Smooth muscle cell (in vitro differentiated cells): ENCODE measurements around the gene LORICRIN. TPM values are rescaled to one million over a fixed set of nuclear protein-coding genes. Genes with fewer than 3 reads are reported as not detected.

Experiments
- DNase-seq: peaks from one replicate; lab custom pipeline; 2025; ENCODE audit not compliant: unreplicated experiment; lab: John Stamatoyannopoulos, UW
- H2AFZ ChIP-seq: fragments of 200-600 bp; sonication (generic); 2 replicates; pipeline ENCODE4 v1.6.0; 2016; ENCODE audit warnings: antibody characterized with exemption, low read depth, mild to moderate bottlenecking
- H3F3A ChIP-seq: fragments of 200-600 bp; sonication (generic); 2 replicates; pipeline ENCODE4 v1.6.0; 2017; ENCODE audit warnings: antibody characterized with exemption, low read depth
- H3K27ac ChIP-seq: fragments of 200-600 bp; sonication (generic); 2 replicates; pipeline ENCODE4 v1.5.1; 2016; ENCODE audit warnings: low read depth, mild to moderate bottlenecking
- H3K27me3 ChIP-seq: fragments of 200-600 bp; sonication (generic); 2 replicates; pipeline ENCODE4 v1.6.1; 2016; ENCODE audit warnings: low read depth, mild to moderate bottlenecking
- H3K36me3 ChIP-seq: fragments of 200-600 bp; sonication (generic); 2 replicates; pipeline ENCODE4 v1.5.1; 2016; ENCODE audit warnings: low read depth
- H3K4me1 ChIP-seq: fragments of 200-600 bp; sonication (generic); 2 replicates; pipeline ENCODE4 v1.5.1; 2016; ENCODE audit warnings: low read depth
- H3K4me2 ChIP-seq: fragments of 200-600 bp; sonication (generic); 2 replicates; pipeline ENCODE4 v1.6.0; 2016; ENCODE audit warnings: mild to moderate bottlenecking
- H3K4me3 ChIP-seq: fragments of 200-600 bp; sonication (generic); 2 replicates; pipeline ENCODE4 v1.5.1; 2016; ENCODE audit warnings: mild to moderate bottlenecking
- H3K79me2 ChIP-seq: fragments of 200-600 bp; sonication (generic); 2 replicates; pipeline ENCODE4 v1.6.0; 2016; ENCODE audit warnings: low read depth, mild to moderate bottlenecking
- H3K9ac ChIP-seq: fragments of 200-600 bp; sonication (generic); 2 replicates; pipeline ENCODE4 v1.6.0; 2016; ENCODE audit warnings: low read depth
- H3K9me3 ChIP-seq: fragments of 200-600 bp; sonication (generic); replicated peaks from 2 replicates; pipeline ENCODE4 v1.5.1; 2016; ENCODE audit warnings: low read depth
- H4K20me1 ChIP-seq: fragments of 200-600 bp; sonication (generic); 2 replicates; pipeline ENCODE4 v1.6.0; 2016; ENCODE audit warnings: low read depth
- WGBS: methylation state at CpG from one replicate; pipeline ENCODE4 v1.1.7; 2016; ENCODE audit warnings: low lambda C conversion rate; 5-methylcytosine and 5-hydroxymethylcytosine counted together
- polyA plus RNA-seq: library from polyadenylated mRNA; unstranded; fragments of >200 nt; fragmentation: Nextera tagmentation; extraction: Ambion mirVana; gene quantifications from 2 replicates; pipeline ENCODE4 v1.2.1, GENCODE V29; 2016
- total RNA-seq: library from RNA; depleted of rRNA; stranded (reverse); fragments of >200 nt; gene quantifications from 2 replicates; pipeline ENCODE4 v1.2.3, GENCODE V29; 2014
- TF ChIP-seq, protein P1 (sequence below): fragments of 200-600 bp; sonication (generic); IDR thresholded peaks from 2 replicates; pipeline ENCODE4 v1.5.1; 2017; ENCODE audit warnings: borderline replicate concordance, mild to moderate bottlenecking, antibody characterized with exemption; ENCODE audit not compliant: insufficient read depth, poor library complexity, severe bottlenecking

LORICRIN gene
- total and polyA plus RNA-seq, 2 experiments from 2014 or later = not detected

DNA sequence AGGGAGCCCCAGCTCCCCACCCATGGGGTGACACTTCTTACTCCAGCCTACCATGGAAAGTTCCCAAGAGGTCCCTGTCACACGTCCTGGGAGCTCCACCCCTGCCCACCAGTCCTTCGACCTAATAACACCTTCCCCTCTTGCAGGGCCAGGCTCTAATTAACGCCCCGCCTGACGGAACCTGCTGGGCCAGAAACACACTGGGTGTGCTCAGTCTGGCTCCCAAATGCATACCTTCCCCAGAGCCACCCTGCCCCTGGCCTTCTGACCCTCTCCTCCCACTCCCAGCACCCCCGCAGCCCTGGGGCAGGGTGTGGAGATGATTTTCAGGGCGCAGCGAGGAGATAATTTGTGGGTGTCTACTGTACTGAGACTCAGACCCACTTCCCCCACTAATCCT is 32.7 kb downstream of the LORICRIN start:
- TF ChIP-seq, protein P1, sequence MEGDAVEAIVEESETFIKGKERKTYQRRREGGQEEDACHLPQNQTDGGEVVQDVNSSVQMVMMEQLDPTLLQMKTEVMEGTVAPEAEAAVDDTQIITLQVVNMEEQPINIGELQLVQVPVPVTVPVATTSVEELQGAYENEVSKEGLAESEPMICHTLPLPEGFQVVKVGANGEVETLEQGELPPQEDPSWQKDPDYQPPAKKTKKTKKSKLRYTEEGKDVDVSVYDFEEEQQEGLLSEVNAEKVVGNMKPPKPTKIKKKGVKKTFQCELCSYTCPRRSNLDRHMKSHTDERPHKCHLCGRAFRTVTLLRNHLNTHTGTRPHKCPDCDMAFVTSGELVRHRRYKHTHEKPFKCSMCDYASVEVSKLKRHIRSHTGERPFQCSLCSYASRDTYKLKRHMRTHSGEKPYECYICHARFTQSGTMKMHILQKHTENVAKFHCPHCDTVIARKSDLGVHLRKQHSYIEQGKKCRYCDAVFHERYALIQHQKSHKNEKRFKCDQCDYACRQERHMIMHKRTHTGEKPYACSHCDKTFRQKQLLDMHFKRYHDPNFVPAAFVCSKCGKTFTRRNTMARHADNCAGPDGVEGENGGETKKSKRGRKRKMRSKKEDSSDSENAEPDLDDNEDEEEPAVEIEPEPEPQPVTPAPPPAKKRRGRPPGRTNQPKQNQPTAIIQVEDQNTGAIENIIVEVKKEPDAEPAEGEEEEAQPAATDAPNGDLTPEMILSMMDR = no peak

DNA sequence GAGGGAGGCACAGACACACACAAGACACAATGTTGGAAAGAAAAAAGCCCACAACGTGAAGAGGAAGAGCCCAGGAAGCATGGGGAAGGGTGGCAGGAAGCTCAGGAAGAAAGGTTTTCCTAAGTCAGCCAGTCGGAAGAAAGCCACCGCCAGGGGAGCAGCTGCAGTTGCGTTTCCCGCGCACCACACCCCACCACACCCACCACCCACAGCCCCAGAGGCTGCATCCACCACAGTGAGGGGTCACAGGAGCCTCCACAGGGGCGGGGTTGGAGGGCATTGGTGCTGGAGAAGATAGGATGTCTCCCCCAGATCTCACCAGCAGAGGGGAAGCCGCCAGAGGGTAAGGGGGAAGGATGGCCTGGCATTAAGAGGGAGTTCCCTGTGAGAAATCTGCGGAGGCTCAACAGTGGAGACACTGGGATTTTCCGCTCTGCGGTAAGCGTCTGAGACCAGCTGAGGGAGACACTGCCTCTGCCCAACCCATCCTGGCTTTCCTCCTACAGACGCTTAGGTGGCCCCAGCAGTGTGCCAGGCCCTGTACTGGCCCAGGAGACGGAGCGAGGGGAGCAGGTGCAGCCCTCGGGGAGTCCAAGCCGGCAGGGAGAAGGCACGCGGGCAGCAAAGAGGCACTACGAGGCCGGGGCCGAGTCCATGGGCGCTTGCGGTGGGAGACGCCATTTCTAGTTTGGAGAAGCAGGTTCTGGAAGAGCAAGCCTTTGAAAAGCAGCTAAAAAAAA is 33.4 kb downstream of the LORICRIN start:
- Histone ChIP-seq H3K36me3 (no peaks in the 10 kb centered on the region), H3F3A (no peaks in the 10 kb centered on the region), H3K4me3 (no peak overlapping the region), H3K4me1 (no peaks in the 10 kb centered on the region), H3K9me3 (no peaks in the 10 kb centered on the region), H3K27ac (no peak overlapping the region), H3K79me2 (no peaks in the 10 kb centered on the region), H3K9ac (no peak overlapping the region), H4K20me1 (no peaks in the 10 kb centered on the region), H2AFZ (no peak overlapping the region), H3K27me3 (no peaks in the 10 kb centered on the region), H3K4me2 (no peak overlapping the region)
- TF ChIP-seq, protein P1 = no peak
- no peak for DNase-seq
- whole genome bisulfite sequencing = 82% methylated on average over 25 of the region's 25 CpGs

More for the DNA sequence above, 32.7 kb downstream of the LORICRIN start:
- Histone ChIP-seq H3F3A (no peaks in the 10 kb centered on the region), H3K4me2 (no peak overlapping the region), H3K4me1 (no peaks in the 10 kb centered on the region), H3K9ac (no peak overlapping the region), H4K20me1 (no peaks in the 10 kb centered on the region), H2AFZ (no peak overlapping the region), H3K27me3 (no peaks in the 10 kb centered on the region), H3K27ac (no peak overlapping the region), H3K36me3 (no peaks in the 10 kb centered on the region), H3K4me3 (no peak overlapping the region), H3K9me3 (no peaks in the 10 kb centered on the region), H3K79me2 (no peaks in the 10 kb centered on the region)
- 71% methylated on average over 8 of the region's 8 CpGs for whole genome bisulfite sequencing
- DNase-seq = no peak

DNA sequence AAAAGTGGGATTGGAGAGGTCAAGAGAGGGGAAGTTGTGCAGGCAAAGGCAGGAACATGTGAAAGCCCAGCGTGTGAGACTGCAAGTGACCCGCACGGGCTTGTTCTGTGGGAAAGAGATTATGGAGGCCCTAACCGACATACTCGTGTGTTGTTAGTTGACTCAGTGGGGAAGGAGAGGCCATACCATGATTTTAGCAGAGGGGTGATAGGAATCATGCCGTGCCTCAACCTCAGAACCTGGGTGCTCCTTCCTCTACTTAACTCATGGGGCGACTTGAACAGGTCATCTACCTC is 33.9 kb downstream of the LORICRIN start:
- Histone ChIP-seq H3K4me2 (no peak overlapping the region), H3K79me2 (no peaks in the 10 kb centered on the region), H3K4me3 (no peak overlapping the region), H3K4me1 (no peaks in the 10 kb centered on the region), H3F3A (no peaks in the 10 kb centered on the region), H3K9ac (no peak overlapping the region), H4K20me1 (no peaks in the 10 kb centered on the region), H2AFZ (no peak overlapping the region), H3K9me3 (no peaks in the 10 kb centered on the region), H3K36me3 (no peaks in the 10 kb centered on the region), H3K27me3 (no peaks in the 10 kb centered on the region), H3K27ac (no peak overlapping the region)
- DNase-seq = no peak
- 72% methylated on average over 7 of the region's 7 CpGs for WGBS
- TF ChIP-seq, protein P1 = no peak

DNA sequence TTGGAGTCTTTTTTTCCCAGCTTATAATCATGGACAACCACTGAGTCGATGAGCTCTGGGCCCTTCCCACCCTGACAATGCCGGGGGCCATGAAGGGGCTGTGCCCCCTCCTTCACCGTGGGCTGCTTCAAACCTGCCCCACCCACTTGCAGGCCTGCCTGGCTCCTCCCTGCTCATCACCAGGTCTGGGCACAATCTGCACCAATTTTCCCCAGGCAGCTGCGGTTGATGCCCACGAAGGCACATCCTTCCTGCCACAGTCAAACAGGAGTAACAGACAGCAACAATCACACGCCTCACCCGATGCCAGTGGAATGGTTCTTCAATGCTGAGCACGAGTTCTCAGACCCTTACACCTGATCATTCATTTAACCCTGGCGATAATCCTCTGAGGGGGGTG is 34.4 kb downstream of the LORICRIN start:
- H3K9me3 ChIP-seq = no peaks in the 10 kb centered on the region
- no peaks in the 10 kb centered on the region for H3F3A ChIP-seq
- DNase-seq = no peak
- 77% methylated on average over 9 of the region's 9 CpGs for WGBS
- H3K36me3 ChIP-seq = no peaks in the 10 kb centered on the region
- H3K4me3 ChIP-seq = no peak overlapping the region
- H3K4me1 ChIP-seq = no peaks in the 10 kb centered on the region
- no peak overlapping the region for H3K9ac ChIP-seq
- H3K27ac ChIP-seq = no peak overlapping the region
- TF ChIP-seq, protein P1 = no peak
- H3K79me2 ChIP-seq = no peaks in the 10 kb centered on the region
- no peaks in the 10 kb centered on the region for H4K20me1 ChIP-seq
- no peak overlapping the region for H3K4me2 ChIP-seq
- no peak overlapping the region for H2AFZ ChIP-seq
- no peaks in the 10 kb centered on the region for H3K27me3 ChIP-seq
